RWPE1 (cell line): ENCODE data around the gene NOX3.
"Not testable (repeated sequence)": the region's sequence is repeated elsewhere in the genome, so short reads cannot be mapped to it uniquely, and the experiment has no call there.

ENCODE experiments used
- CTCF ChIA-PET: fragments of 350-600 bp; sonication (Branson Sonifier 250); formaldehyde crosslinking; extraction: SDS; loops from one replicate; lab custom pipeline; 2021; lab: Yijun Ruan, JAX
- POLR2A ChIA-PET: fragments of 400-600 bp; formaldehyde crosslinking; extraction: SDS; loops from one replicate; lab custom pipeline; 2020; ENCODE audit warnings: antibody characterized with exemption; ENCODE audit not compliant: low non-redundant PET; lab: Yijun Ruan, JAX
- DNase-seq: peaks from one replicate; pipeline ENCODE4 v3.0.0; 2012; ENCODE audit warnings: low spot score
- H3K27ac ChIP-seq: fragments of 450-650 bp; 2 replicates; pipeline ENCODE4 v1.5.1; 2017
- CTCF ChIP-seq: fragments of 450-650 bp; conservative IDR thresholded peaks from 2 replicates; pipeline ENCODE4 v1.5.1; 2017; ENCODE audit warnings: low read depth, mild to moderate bottlenecking

The NOX3 gene

GRCh38 chr6:155495011-155495768 is 39.6 kb upstream of the NOX3 start:
- TF ChIP-seq CTCF: no peak
- ChIA-PET CTCF (interaction anchor here (0.7 kb wide), 1 partner anchor 189 kb away, joined by 3 read pairs; no protein-coding TSS in a partner anchor), POLR2A (no interaction called here)
- H3K27ac ChIP-seq: peak overlapping the region; percentile 49; the same call in 1 of the 2 replicates
- DNase-seq: no peak

- DNase-seq: peak; percentile 95
- ChIA-PET POLR2A (no interaction called here), CTCF (interaction anchor here (0.5 kb wide), 1 partner anchor 56 kb away, joined by 3 read pairs; no protein-coding TSS in a partner anchor)
- no peak for TF ChIP-seq CTCF
- H3K27ac ChIP-seq: no peak overlapping the region
These were observed 38.1 kb upstream of the NOX3 start for GRCh38 chr6:155493694-155494143.

GRCh38 chr6:155493026-155493693 is 37.5 kb upstream of the NOX3 start:
- ChIA-PET POLR2A (no interaction called here), CTCF (interaction anchor here (0.5 kb wide), 1 partner anchor 56 kb away, joined by 3 read pairs; no protein-coding TSS in a partner anchor)
- no peak for TF ChIP-seq CTCF
- peak overlapping the region; percentile 74 for H3K27ac ChIP-seq
- DNase-seq: no peak

DNA sequence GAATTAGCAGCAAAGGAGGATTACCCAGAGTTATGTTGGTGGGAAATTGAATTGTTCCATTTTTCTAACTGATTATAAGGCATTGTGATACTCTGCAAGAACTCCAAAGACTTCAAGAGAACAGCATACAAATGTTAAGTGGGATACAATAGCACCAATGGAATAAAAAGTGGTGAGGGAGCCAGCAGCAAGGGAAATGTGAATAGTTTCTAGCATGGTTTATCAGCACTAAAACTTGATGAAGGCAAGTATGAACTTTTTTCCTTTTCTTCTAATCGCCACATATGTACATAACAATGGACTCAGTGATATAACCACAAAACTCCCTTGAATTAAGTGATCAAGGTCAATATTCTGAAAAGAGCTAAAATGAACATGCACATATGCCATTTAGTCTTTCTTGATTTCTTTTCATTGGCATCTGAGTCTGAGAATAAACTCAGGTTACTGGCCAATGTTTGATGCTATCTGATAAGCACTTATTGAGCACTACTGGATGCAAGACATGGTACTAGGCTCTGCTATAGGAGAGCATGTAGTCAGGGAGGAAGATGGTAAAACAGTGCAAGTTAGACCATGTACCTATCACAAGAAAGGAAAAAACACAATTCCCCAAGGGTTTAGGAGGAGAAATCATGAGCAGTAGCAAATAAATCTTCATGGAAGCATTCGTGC is 36.6 kb upstream of the NOX3 start:
- ChIA-PET CTCF (interaction anchor here (0.7 kb wide), 1 partner anchor 86 kb away, joined by 3 read pairs; no protein-coding TSS in a partner anchor), POLR2A (no interaction called here)
- H3K27ac ChIP-seq: peak overlapping the region; percentile 74
- no peak for DNase-seq
- TF ChIP-seq CTCF: no peak

DNA sequence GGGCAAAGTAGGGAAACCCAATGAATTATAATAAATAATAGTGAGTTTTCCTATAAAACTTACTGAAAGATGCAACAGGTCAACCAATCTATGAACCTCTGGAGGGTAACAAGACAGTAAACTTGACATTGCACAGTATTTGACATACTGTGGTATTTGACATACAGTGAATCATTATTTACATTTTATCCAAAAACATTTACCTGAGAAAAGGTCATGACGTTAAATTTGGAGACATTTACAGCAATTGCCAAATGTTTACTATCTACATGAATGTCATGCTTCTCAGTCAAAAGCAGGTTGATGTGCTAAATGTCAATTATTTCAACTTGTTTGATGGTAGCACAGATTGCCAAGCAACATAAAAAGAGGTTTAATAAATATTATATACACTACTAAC is 35.8 kb upstream of the NOX3 start:
- no peak for TF ChIP-seq CTCF
- DNase-seq: no peak
- H3K27ac ChIP-seq: no peak overlapping the region
- CTCF ChIA-PET: interaction anchor here (0.7 kb wide), 1 partner anchor 85 kb away, joined by 3 read pairs; no protein-coding TSS in a partner anchor
- POLR2A ChIA-PET: no interaction called here

GRCh38 chr6:155488197-155488596 is 32.6 kb upstream of the NOX3 start:
- H3K27ac ChIP-seq, DNase-seq, POLR2A ChIA-PET: not testable (repeated sequence)
- CTCF ChIA-PET: interaction anchor here (0.6 kb wide), 1 partner anchor 72 kb away, joined by 7 read pairs; no protein-coding TSS in a partner anchor
